Chondrocyte (in vitro differentiated cells): ENCODE measurements around the gene COL4A3. TPM values are rescaled to one million over a fixed set of nuclear protein-coding genes. Genes with fewer than 3 reads are reported as not detected.

Experiments used
- DNase-seq: peaks from one replicate; pipeline ENCODE4 v3.0.0; 2021; ENCODE audit warnings: mixed read lengths, low spot score
- H3K27ac Mint-ChIP-seq: one replicate; pipeline ENCODE4 v1.8.0; 2021; ENCODE audit warnings: mild to moderate bottlenecking, moderate library complexity, mixed read lengths; ENCODE audit not compliant: unreplicated experiment
- H3K27me3 Mint-ChIP-seq: 2 replicates; pipeline ENCODE4 v1.8.0; 2021; ENCODE audit warnings: low read depth, mixed read lengths
- H3K36me3 Mint-ChIP-seq: 2 replicates; pipeline ENCODE4 v1.8.0; 2021; ENCODE audit warnings: low read depth, mixed read lengths
- H3K4me1 Mint-ChIP-seq: 2 replicates; pipeline ENCODE4 v1.8.0; 2021; ENCODE audit warnings: low read depth, mild to moderate bottlenecking, mixed read lengths
- H3K4me3 Mint-ChIP-seq: one replicate; pipeline ENCODE4 v1.8.0; 2021; ENCODE audit warnings: mild to moderate bottlenecking, moderate library complexity, mixed read lengths; ENCODE audit not compliant: unreplicated experiment
- H3K9me3 Mint-ChIP-seq: 2 replicates; pipeline ENCODE4 v1.8.0; 2021; ENCODE audit warnings: low read depth, mixed read lengths
- total RNA-seq: library from RNA; stranded (reverse); gene quantifications from 3 replicates; pipeline ENCODE4 v1.2.1, GENCODE V29; 2021
- TF ChIP-seq, protein P1 (sequence below): fragments of 200-600 bp; sonication (generic); IDR thresholded peaks from 2 replicates; pipeline ENCODE4 v1.5.0; 2021; ENCODE audit warnings: antibody characterized with exemption, mild to moderate bottlenecking, moderate library complexity

The COL4A3 gene
- total RNA-seq, 1 donor from 2014 or later: 1.2 TPM

DNA sequence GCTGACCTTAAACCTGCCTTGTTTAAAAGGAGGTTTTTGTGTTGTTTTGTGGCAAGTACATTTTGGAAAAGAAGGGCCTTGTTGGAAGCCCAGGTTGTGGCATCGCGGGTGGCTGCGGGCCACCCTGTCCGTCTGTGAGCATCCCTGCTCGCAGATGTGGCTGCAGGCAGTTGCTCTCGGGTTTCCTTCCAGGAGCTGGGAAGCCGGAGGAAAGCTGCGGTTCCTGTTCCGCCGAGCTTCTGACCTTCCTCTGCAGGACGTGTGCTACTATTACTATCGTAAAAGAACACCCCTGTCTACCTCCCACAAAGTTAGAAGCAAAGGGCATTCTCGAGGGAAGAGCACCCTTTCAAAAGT, 161.4 kb downstream of the COL4A3 start:
- TF ChIP-seq, protein P1, sequence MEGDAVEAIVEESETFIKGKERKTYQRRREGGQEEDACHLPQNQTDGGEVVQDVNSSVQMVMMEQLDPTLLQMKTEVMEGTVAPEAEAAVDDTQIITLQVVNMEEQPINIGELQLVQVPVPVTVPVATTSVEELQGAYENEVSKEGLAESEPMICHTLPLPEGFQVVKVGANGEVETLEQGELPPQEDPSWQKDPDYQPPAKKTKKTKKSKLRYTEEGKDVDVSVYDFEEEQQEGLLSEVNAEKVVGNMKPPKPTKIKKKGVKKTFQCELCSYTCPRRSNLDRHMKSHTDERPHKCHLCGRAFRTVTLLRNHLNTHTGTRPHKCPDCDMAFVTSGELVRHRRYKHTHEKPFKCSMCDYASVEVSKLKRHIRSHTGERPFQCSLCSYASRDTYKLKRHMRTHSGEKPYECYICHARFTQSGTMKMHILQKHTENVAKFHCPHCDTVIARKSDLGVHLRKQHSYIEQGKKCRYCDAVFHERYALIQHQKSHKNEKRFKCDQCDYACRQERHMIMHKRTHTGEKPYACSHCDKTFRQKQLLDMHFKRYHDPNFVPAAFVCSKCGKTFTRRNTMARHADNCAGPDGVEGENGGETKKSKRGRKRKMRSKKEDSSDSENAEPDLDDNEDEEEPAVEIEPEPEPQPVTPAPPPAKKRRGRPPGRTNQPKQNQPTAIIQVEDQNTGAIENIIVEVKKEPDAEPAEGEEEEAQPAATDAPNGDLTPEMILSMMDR: peak; percentile 40
- H3K27me3 Mint-ChIP-seq: no peaks in the 10 kb centered on the region
- peak overlapping the region; percentile 95 for H3K27ac Mint-ChIP-seq
- H3K9me3 Mint-ChIP-seq: peaks cover 5% of the 10 kb centered on the region
- H3K4me1 Mint-ChIP-seq: peaks cover 35% of the 10 kb centered on the region
- H3K4me3 Mint-ChIP-seq: peak overlapping the region; percentile 89
- no peak for DNase-seq
- peaks cover 3% of the 10 kb centered on the region for H3K36me3 Mint-ChIP-seq

DNA sequence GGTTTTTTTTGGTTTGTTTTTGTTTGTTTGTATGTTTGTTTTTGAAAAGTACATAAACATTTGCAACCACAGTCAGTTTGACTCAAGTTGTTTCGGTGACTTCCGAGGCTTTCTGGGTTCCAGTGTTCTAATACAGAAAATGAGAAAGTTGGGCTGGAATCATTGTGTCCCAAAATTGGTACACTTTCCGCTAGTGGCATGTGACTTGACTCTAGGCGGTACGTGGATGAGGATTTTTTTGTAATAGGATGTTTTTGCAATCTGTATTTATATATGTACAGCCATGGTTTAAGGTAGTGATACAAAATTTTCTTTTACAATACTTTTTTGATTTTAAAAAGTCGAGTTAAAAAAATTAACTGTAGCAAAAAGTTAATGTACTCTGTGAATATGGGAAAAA, 162.4 kb downstream of the COL4A3 start:
- Mint-ChIP-seq H3K36me3 (peaks cover 7% of the 10 kb centered on the region), H3K27me3 (no peaks in the 10 kb centered on the region), H3K27ac (no peak overlapping the region), H3K4me3 (peak overlapping the region; percentile 28), H3K9me3 (peaks cover 5% of the 10 kb centered on the region), H3K4me1 (peaks cover 35% of the 10 kb centered on the region)
- TF ChIP-seq, protein P1: no peak
- DNase-seq: no peak

DNA sequence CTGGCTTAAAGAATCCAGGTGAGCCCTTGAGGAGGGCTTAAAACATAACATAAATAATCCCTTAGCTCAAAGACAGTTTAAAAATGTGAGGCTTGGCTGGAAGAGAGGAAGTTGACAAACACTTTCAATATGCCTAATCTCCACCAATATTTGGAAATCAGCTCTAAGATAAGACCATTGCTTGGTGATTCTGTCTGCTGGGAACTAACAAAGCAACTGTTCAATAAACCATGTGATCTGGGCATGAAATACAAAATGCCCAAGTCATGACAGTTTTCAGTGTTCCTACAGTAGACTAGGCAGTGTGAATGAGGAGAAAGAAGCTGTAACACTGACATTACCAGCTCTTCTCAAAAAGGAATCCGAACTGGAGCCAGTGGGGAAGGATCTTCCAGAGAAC, 171.3 kb downstream of the COL4A3 start:
- peaks cover 28% of the 10 kb centered on the region for H3K36me3 Mint-ChIP-seq
- no peak for DNase-seq
- H3K27ac Mint-ChIP-seq: no peak overlapping the region
- H3K4me3 Mint-ChIP-seq: no peak overlapping the region
- no peaks in the 10 kb centered on the region for H3K9me3 Mint-ChIP-seq
- H3K4me1 Mint-ChIP-seq: no peaks in the 10 kb centered on the region
- H3K27me3 Mint-ChIP-seq: no peaks in the 10 kb centered on the region
- TF ChIP-seq, protein P1: no peak

DNA sequence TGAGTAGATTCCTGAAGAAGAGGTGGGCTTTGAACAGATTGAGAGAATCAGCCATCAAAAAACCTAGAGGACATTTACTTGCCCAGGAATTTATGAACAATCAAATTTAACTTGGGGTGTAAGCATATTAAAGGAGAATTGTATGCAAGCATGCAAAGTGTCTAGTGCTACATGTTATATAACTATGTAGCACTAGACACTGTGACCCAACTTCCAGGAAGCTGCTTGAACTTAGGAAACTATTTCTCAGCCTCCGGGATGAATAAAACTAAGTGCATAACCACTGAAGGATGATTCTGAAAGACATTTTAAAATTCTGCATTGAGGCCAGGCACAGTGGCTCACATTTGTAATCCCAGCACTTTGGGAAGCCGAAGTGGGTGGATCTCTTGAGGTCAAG, 173.0 kb downstream of the COL4A3 start:
- no peaks in the 10 kb centered on the region for H3K9me3 Mint-ChIP-seq
- TF ChIP-seq, protein P1: no peak

DNA sequence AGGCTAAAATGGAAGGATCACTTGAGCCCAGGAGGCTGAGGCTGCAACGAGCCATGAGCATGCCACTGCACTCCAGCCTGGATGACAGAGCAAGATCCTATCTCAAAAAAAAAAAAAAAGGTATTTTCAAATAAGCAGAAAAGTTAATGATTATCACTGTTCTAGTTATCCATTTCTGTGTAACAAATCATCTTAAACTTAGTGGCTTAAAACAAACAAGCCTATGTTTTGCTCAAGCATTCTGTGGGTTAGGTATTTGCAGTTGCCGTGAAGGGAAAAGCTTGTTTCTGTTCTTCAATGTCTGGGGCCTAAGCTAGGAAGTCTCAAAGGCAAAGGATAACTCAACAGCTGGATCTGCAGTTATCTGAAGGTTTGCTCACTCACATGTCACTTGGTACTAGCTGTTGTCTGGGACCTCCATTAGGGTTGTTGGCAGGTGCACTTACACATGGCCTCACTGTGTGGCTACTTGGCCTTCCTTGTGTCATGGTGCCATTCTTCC, 174.7 kb downstream of the COL4A3 start:
- H3K27ac Mint-ChIP-seq: peak overlapping the region; percentile 51
- H3K36me3 Mint-ChIP-seq: peaks cover 18% of the 10 kb centered on the region
- no peaks in the 10 kb centered on the region for H3K9me3 Mint-ChIP-seq
- TF ChIP-seq, protein P1: no peak
- no peaks in the 10 kb centered on the region for H3K4me1 Mint-ChIP-seq
- DNase-seq: no peak
- H3K27me3 Mint-ChIP-seq: no peaks in the 10 kb centered on the region
- no peak overlapping the region for H3K4me3 Mint-ChIP-seq

More for the DNA sequence above, 173.0 kb downstream of the COL4A3 start:
- Mint-ChIP-seq H3K27ac (no peak overlapping the region), H3K4me3 (no peak overlapping the region), H3K27me3 (no peaks in the 10 kb centered on the region), H3K36me3 (peaks cover 21% of the 10 kb centered on the region), H3K4me1 (no peaks in the 10 kb centered on the region)
- DNase-seq: no peak
